Adrenal gland (tissue), 12 donors: ENCODE data around the gene S100A13. TPM values are rescaled to one million over a fixed set of nuclear protein-coding genes. Genes with fewer than 3 reads are reported as not detected.

Experiments used
- DNase-seq, 7 donors: peaks; one replicate each; pipeline ENCODE4 v3.0.0-alpha.2; 2019 to 2020
- H3K27ac ChIP-seq, 5 donors: fragments of 200-600 bp; sonication (generic) in 4 of 5; 1 replicate in 3 of 5; 2 replicates in 2 of 5; pipeline versions ENCODE4 v1.5.1 to v1.8.0; 2016 to 2020; ENCODE audit warnings: mild to moderate bottlenecking in 1 of 5
- H3K27me3 ChIP-seq: fragments of 200-600 bp; 2 replicates; pipeline ENCODE4 v1.8.0; 2021
- H3K36me3 ChIP-seq, 2 donors: fragments of 200-600 bp; replicated peaks in 1 of 2; 1 replicate in 1 of 2; 2 replicates in 1 of 2; pipeline versions ENCODE4 v1.5.1 to v1.8.0; 2018 to 2022
- H3K4me1 ChIP-seq, 2 donors: fragments of 200-600 bp; replicated peaks in 1 of 2; 1 replicate in 1 of 2; 2 replicates in 1 of 2; pipeline versions ENCODE4 v1.5.1 to v1.8.0; 2018 to 2021
- H3K4me3 ChIP-seq, 4 donors: fragments of 200-600 bp; sonication (generic) in 3 of 4; one replicate each; pipeline ENCODE4 v1.5.1; 2016 to 2018
- H3K9me3 ChIP-seq, 3 donors: fragments of 200-600 bp; sonication (generic) in 1 of 3; replicated peaks in 1 of 3; 1 replicate in 2 of 3; 2 replicates in 1 of 3; pipeline versions ENCODE4 v1.5.1 to v1.8.0; 2016 to 2021
- POLR2A ChIP-seq, 2 donors: fragments of 450-650 bp; IDR thresholded peaks; one replicate each; pipeline ENCODE4 v1.6.1; 2017; ENCODE audit warnings: antibody characterized with exemption in 2 of 2, mild to moderate bottlenecking in 2 of 2, moderate library complexity in 1 of 2
- WGBS, 4 donors: extraction: QIAGEN DNeasy Blood & Tissue Kit in 2 of 4; methylation state at CpG; one replicate each; pipeline versions ENCODE4 v1.1.5 to v1.1.7; 2013 to 2017; 5-methylcytosine and 5-hydroxymethylcytosine counted together
- intact Hi-C, 2 donors: fragments of 100-400 bp; cut with DNase I; formaldehyde crosslinking; loops; one replicate each; pipeline versions ENCODE4 v1.14.1 to v1.15.0; 2022 to 2023
- polyA plus RNA-seq, 3 donors: library from polyadenylated mRNA; stranded (reverse); fragments of 200-250 nt in 2 of 3; fragments of 350-450 nt in 1 of 3; fragmentation: Illumina TruSeq in 1 of 3; extraction: RNeasy Lipid Tissue Mini Kit (QIAGEN cat#74804) in 1 of 3; gene quantifications; one replicate each; pipeline ENCODE4 v1.2.3, GENCODE V29; 2013 to 2014
- total RNA-seq, 9 donors: library from RNA; depleted of rRNA in 4 of 9; stranded (reverse); fragments of >200 nt in 4 of 9; fragments of 120-200 nt in 1 of 9; fragmentation: NEBNext Ultra II Directional in 1 of 9; extraction: Animal tissue kit (Norgen Biotek cat#: 25700) in 1 of 9; gene quantifications; one replicate each; pipeline versions ENCODE4 v1.1.0 to v1.2.4, GENCODE V29; 2013 to 2023
- TF ChIP-seq, protein P1 (sequence below), 6 experiments: fragments of 450-650 bp in 4 of 6; fragments of 200-600 bp in 2 of 6; sonication (generic) in 1 of 6; IDR thresholded peaks; 1 replicate in 5 of 6; 2 replicates in 1 of 6; pipeline versions ENCODE4 v1.5.1 to v1.8.0; 2016 to 2021; ENCODE audit warnings: antibody characterized with exemption in 6 of 6, mild to moderate bottlenecking in 2 of 6, moderate library complexity in 1 of 6
- donor health status: healthy with polysubstance abuse.
- donor health status: Bipolar disorder and iron deficiency.
- donor health status: DM: yes; HTN: yes; CAD: no.
- donor health status: DM: no; HTN: no; CAD: no.
- donor health status: DM: no; HTN: no; CAD: no.
- donor health status: DM: yes; HTN: yes; CAD: no.

Gene S100A13
- total and polyA plus RNA-seq, 12 donors: 57.6 to 289 (median 168) TPM

DNA sequence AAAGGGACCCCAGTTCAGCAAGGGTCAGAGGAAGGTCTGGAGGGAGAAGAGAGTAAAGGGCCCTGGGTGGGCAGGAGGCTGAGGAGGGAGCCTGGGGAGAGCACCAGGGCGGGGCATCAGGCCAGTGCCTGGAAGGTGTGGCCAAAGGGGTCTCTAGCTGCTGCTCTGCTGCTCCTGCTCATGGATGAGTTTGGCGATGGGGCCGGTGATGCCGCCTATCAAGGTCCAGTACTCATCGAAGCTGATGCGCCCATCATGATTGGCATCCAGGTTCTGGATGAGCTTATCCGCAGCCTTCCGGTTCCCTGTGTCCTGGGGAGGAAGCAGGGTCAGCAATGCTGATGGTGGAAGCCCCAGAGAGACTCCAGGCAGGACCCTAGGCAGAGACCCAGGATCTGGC lies 19.9 kb downstream of the S100A13 start:
- H3K4me3 ChIP-seq: no peak overlapping the region

GRCh38 chr1:153606194-153606593 lies 21.1 kb downstream of the S100A13 start:
- Histone ChIP-seq H3K4me3 (no peak overlapping the region), H3K9me3 (no peaks in the 10 kb centered on the region), H3K27me3 (no peaks in the 10 kb centered on the region), H3K4me1 (peaks cover 0 to 23% of the 10 kb centered on the region in 2 donors), H3K36me3 (peaks cover 0 to 12% of the 10 kb centered on the region in 2 donors), H3K27ac (no peak overlapping the region)
- TF ChIP-seq, protein P1, sequence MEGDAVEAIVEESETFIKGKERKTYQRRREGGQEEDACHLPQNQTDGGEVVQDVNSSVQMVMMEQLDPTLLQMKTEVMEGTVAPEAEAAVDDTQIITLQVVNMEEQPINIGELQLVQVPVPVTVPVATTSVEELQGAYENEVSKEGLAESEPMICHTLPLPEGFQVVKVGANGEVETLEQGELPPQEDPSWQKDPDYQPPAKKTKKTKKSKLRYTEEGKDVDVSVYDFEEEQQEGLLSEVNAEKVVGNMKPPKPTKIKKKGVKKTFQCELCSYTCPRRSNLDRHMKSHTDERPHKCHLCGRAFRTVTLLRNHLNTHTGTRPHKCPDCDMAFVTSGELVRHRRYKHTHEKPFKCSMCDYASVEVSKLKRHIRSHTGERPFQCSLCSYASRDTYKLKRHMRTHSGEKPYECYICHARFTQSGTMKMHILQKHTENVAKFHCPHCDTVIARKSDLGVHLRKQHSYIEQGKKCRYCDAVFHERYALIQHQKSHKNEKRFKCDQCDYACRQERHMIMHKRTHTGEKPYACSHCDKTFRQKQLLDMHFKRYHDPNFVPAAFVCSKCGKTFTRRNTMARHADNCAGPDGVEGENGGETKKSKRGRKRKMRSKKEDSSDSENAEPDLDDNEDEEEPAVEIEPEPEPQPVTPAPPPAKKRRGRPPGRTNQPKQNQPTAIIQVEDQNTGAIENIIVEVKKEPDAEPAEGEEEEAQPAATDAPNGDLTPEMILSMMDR (IDR thresholded peaks at IDR 0.05): no peak
- TF ChIP-seq POLR2A (IDR thresholded peaks at IDR 0.05): no peak
- intact Hi-C loops: no loop called here
- no peak for DNase-seq
- 90 to 93% (median 92%) methylated on average over 11 of the region's 11 CpGs for WGBS, 4 donors

More for the DNA sequence above, 19.9 kb downstream of the S100A13 start:
- Histone ChIP-seq H3K4me1 (peaks cover 0 to 27% of the 10 kb centered on the region in 2 donors), H3K27ac (no peak overlapping the region), H3K27me3 (no peaks in the 10 kb centered on the region), H3K9me3 (no peaks in the 10 kb centered on the region), H3K36me3 (peaks cover 0 to 12% of the 10 kb centered on the region in 2 donors)
- TF ChIP-seq, protein P1 (IDR thresholded peaks at IDR 0.05): no peak
- no peak for TF ChIP-seq POLR2A (IDR thresholded peaks at IDR 0.05)
- intact Hi-C loops: no loop called here
- DNase-seq: no peak
- WGBS, 4 donors: 70 to 94% (median 90%) methylated on average over 6 to 8 of the region's 8 CpGs

- no peaks in the 10 kb centered on the region for H3K4me1 ChIP-seq
- WGBS, 4 donors: 87 to 94% (median 91%) methylated on average over 6 of the region's 6 CpGs
These were observed 24.6 kb downstream of the S100A13 start for GRCh38 chr1:153602749-153603148.

DNA sequence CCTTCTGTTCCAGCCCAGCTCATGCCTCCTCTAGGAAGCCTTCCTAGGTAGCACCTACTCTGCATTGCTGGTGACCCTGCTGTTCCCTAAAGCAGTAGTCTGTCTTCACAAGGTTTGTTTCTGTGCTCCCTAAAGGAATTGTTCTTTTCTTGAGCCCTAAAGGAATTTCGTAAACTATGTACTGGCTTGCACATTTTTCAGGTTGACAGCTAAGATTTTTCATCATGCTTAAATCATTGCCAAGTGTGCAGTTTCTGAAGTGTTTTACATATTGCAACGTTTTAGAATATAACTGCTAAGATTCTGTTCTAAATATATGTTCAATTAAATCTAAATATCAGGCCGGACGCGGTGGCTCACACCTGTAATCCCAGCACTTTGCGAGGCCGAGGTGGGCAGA lies 27.5 kb downstream of the S100A13 start:
- 81 to 90% (median 86%) methylated on average over 7 of the region's 7 CpGs for WGBS, 4 donors
- H3K27me3 ChIP-seq: no peaks in the 10 kb centered on the region
- no peak for TF ChIP-seq POLR2A (IDR thresholded peaks at IDR 0.05)
- TF ChIP-seq, protein P1 (IDR thresholded peaks at IDR 0.05): no peak
- H3K9me3 ChIP-seq: no peaks in the 10 kb centered on the region
- no peaks in the 10 kb centered on the region for H3K36me3 ChIP-seq
- H3K4me1 ChIP-seq: peaks cover 0 to 5% of the 10 kb centered on the region in 2 donors
- H3K4me3 ChIP-seq: no peak overlapping the region
- DNase-seq: no peak
- intact Hi-C loops: no loop called here
- no peak overlapping the region for H3K27ac ChIP-seq

More at GRCh38 chr1:153602749-153603148, 24.6 kb downstream of the S100A13 start:
- Histone ChIP-seq H3K36me3 (peaks cover 0 to 12% of the 10 kb centered on the region in 2 donors), H3K9me3 (no peaks in the 10 kb centered on the region), H3K4me3 (no peak overlapping the region), H3K27ac (no peak overlapping the region), H3K27me3 (no peaks in the 10 kb centered on the region)
- no peak for DNase-seq
- intact Hi-C loops: no loop called here
- no peak for TF ChIP-seq POLR2A (IDR thresholded peaks at IDR 0.05)
- TF ChIP-seq, protein P1 (IDR thresholded peaks at IDR 0.05): no peak
